SK-N-SH (cell line): ENCODE data around the gene SH2D4B. TPM values are rescaled to one million over a fixed set of nuclear protein-coding genes. Genes with fewer than 3 reads are reported as not detected.

Source experiments
- CTCF ChIA-PET: fragments of 300-600, 350-600 bp; formaldehyde crosslinking; extraction: SDS; loops from one replicate; lab custom pipeline; 2021; lab: Yijun Ruan, JAX
- POLR2A ChIA-PET: fragments of 350-600 bp; sonication (Branson Sonifier 250); formaldehyde crosslinking; extraction: SDS; loops from one replicate; lab custom pipeline; 2020; ENCODE audit warnings: antibody characterized with exemption, inconsistent platforms; lab: Yijun Ruan, JAX
- DNase-seq: peaks from one replicate; pipeline ENCODE4 v3.0.0; 2012
- H2AFZ ChIP-seq: fragments of 200-600 bp; sonication (generic); 2 replicates; pipeline ENCODE4 v1.8.1; 2016; ENCODE audit warnings: antibody characterized with exemption, mild to moderate bottlenecking, low read depth
- H3F3A ChIP-seq: fragments of 200-600 bp; sonication (generic); replicated peaks from 2 replicates; pipeline ENCODE3; 2016; ENCODE audit warnings: antibody characterized with exemption, mild to moderate bottlenecking; ENCODE audit not compliant: insufficient read depth
- H3K27ac ChIP-seq, 2 experiments: fragments of 200-500 bp in 1 of 2; fragments of 200-600 bp in 1 of 2; sonication (Bioruptor generic) in 1 of 2; sonication (generic), shearing (Covaris generic) in 1 of 2; 2 replicates each; pipeline versions ENCODE4 v1.5.1 to v1.6.1; 2014 to 2016; ENCODE audit warnings: low read depth in 2 of 2, inconsistent platforms in 1 of 2, low read length in 1 of 2, mild to moderate bottlenecking in 1 of 2, mixed read lengths in 1 of 2
- H3K27me3 ChIP-seq: fragments of 200-600 bp; sonication (generic), shearing (Covaris generic); 2 replicates; pipeline ENCODE4 v1.6.1; 2016; ENCODE audit warnings: mixed run types; ENCODE audit not compliant: insufficient read depth
- H3K36me3 ChIP-seq, 2 experiments: fragments of 200-500 bp in 1 of 2; fragments of 200-600 bp in 1 of 2; sonication (Bioruptor generic) in 1 of 2; sonication (generic) in 1 of 2; replicated peaks in 1 of 2; 2 replicates each; pipeline versions ENCODE3 to v1.5.1; 2014 to 2016; ENCODE audit warnings: low read length in 1 of 2, mild to moderate bottlenecking in 1 of 2; ENCODE audit not compliant: insufficient read depth in 2 of 2, control insufficient read depth in 1 of 2
- H3K4me1 ChIP-seq, 2 experiments: fragments of 200-500 bp in 1 of 2; fragments of 200-600 bp in 1 of 2; sonication (Bioruptor generic) in 1 of 2; sonication (generic), shearing (Covaris generic) in 1 of 2; 2 replicates each; pipeline versions ENCODE4 v1.5.1 to v1.6.1; 2014 to 2016; ENCODE audit warnings: low read depth in 1 of 2, low read length in 1 of 2, mixed run types in 1 of 2; ENCODE audit not compliant: insufficient read depth in 2 of 2, control insufficient read depth in 1 of 2
- H3K4me2 ChIP-seq: fragments of 200-600 bp; sonication (generic), shearing (Covaris generic); 2 replicates; pipeline ENCODE4 v1.6.1; 2017; ENCODE audit warnings: mixed run types
- H3K4me3 ChIP-seq, 2 experiments: fragments of 200-500 bp in 1 of 2; fragments of 200-600 bp in 1 of 2; sonication (Bioruptor generic) in 1 of 2; sonication (generic), shearing (Covaris generic) in 1 of 2; 2 replicates each; pipeline versions ENCODE4 v1.5.1 to v1.8.1; 2014 to 2016; ENCODE audit warnings: low read depth in 2 of 2, inconsistent platforms in 1 of 2, low read length in 1 of 2, mild to moderate bottlenecking in 1 of 2, mixed read lengths in 1 of 2, moderate library complexity in 1 of 2
- H3K79me2 ChIP-seq: fragments of 200-600 bp; sonication (generic); 2 replicates; pipeline ENCODE4 v1.8.1; 2017; ENCODE audit warnings: mild to moderate bottlenecking; ENCODE audit not compliant: insufficient read depth
- H3K9ac ChIP-seq: fragments of 200-600 bp; sonication (generic); 2 replicates; pipeline ENCODE4 v1.6.1; 2017; ENCODE audit warnings: mixed run types
- H3K9me2 ChIP-seq: fragments of 200-600 bp; sonication (generic); 2 replicates; pipeline ENCODE4 v1.6.1; 2017; ENCODE audit warnings: mixed run types
- H3K9me3 ChIP-seq: fragments of 200-600 bp; sonication (generic); 2 replicates; pipeline ENCODE4 v1.6.1; 2017; ENCODE audit warnings: mixed run types, mild to moderate bottlenecking, moderate library complexity
- H4K20me1 ChIP-seq: fragments of 200-600 bp; sonication (generic); 2 replicates; pipeline ENCODE4 v1.6.1; 2017; ENCODE audit warnings: mild to moderate bottlenecking, mixed run types; ENCODE audit not compliant: insufficient read depth
- CHD2 ChIP-seq: fragments of 150-350 bp; IDR thresholded peaks from 2 replicates; pipeline ENCODE4 v1.6.1; 2018; ENCODE audit warnings: low read length; ENCODE audit not compliant: partially characterized antibody
- EP300 ChIP-seq, 2 experiments: IDR thresholded peaks; 2 replicates each; pipeline versions ENCODE4 v1.4.0 to v1.6.1; 2012; ENCODE audit warnings: borderline replicate concordance in 1 of 2, low read depth in 1 of 2, low read length in 1 of 2
- FOXJ3 ChIP-seq: sonication (generic); formaldehyde crosslinking; IDR thresholded peaks from 2 replicates; pipeline ENCODE4 v1.5.1; 2020; ENCODE audit warnings: mild to moderate bottlenecking, missing genetic modification reagents
- FOXM1 ChIP-seq: IDR thresholded peaks from 2 replicates; pipeline ENCODE4 v1.4.0; 2012; ENCODE audit warnings: low read depth, mild to moderate bottlenecking
- RCOR1 ChIP-seq: fragments of 150-350 bp; IDR thresholded peaks from 2 replicates; pipeline ENCODE4 v1.6.1; 2017; ENCODE audit warnings: antibody characterized with exemption, low read length
- SMC3 ChIP-seq: IDR thresholded peaks from 2 replicates; pipeline ENCODE4 v1.6.1; 2012; ENCODE audit warnings: low read depth, low read length, improper control_type of control experiment
- TAF1 ChIP-seq: IDR thresholded peaks from 2 replicates; pipeline ENCODE4 v1.6.1; 2012; ENCODE audit warnings: low read depth, mild to moderate bottlenecking, low read length, moderate library complexity, borderline replicate concordance
- TEAD4 ChIP-seq: IDR thresholded peaks from 2 replicates; pipeline ENCODE4 v1.4.0; 2012; ENCODE audit warnings: mild to moderate bottlenecking, borderline replicate concordance; ENCODE audit not compliant: insufficient read depth
- WGBS: methylation state at CpG from one replicate; pipeline ENCODE4 v1.1.6; 2017; ENCODE audit warnings: low lambda C conversion rate; 5-methylcytosine and 5-hydroxymethylcytosine counted together
- polyA plus RNA-seq, 3 experiments: library from polyadenylated mRNA; depleted of rRNA; stranded (reverse); fragments of >200 nt; gene quantifications; 2 replicates each; pipeline ENCODE4 v1.2.3, GENCODE V29; 2012
- TF ChIP-seq, protein P1 (sequence below): fragments of 150-350 bp; IDR thresholded peaks from 2 replicates; pipeline ENCODE4 v1.6.1; 2017; ENCODE audit warnings: antibody characterized with exemption, low read length, low read depth, borderline replicate concordance
- TF ChIP-seq, protein P2 (sequence below): fragments of 150-350 bp; IDR thresholded peaks from 2 replicates; pipeline ENCODE4 v1.6.1; 2016; ENCODE audit warnings: mild to moderate bottlenecking, low read depth, low read length
- TF ChIP-seq, protein P3 (sequence below): IDR thresholded peaks from 2 replicates; pipeline ENCODE4 v1.4.0; 2012; ENCODE audit warnings: low read depth, borderline replicate concordance
- TF ChIP-seq, protein P4 (sequence below): fragments of 200-600 bp; sonication (generic); IDR thresholded peaks from 2 replicates; pipeline ENCODE4 v1.6.1; 2017; ENCODE audit warnings: antibody characterized with exemption, mild to moderate bottlenecking, moderate library complexity

The SH2D4B gene
- polyA plus RNA-seq, 1 of the 3 experiments (the other 2 are of a cell fraction) = not detected

DNA sequence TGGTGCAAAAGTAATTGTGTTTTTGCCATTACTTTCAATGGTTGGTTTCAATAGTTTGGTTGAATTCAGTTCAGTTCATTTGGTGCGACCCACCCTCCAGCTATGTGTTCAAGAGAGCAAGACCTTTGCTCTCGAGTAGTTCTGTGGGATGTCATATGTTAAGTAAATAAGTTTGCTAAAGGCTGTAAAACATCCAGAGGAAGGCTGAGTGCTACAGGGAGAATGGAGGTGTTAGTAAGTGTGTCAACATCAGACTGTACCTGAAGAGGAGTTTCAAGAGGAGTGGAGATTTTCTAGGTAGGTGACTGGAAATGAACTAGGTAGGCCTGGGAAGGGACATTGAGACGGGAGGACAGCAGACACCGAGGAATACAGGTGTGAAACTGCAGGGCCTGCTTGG, 147.7 kb downstream of the SH2D4B start:
- Histone ChIP-seq H3K9ac (no peak overlapping the region), H3K27ac (no peak overlapping the region), H3K27me3 (no peaks in the 10 kb centered on the region), H3K79me2 (no peaks in the 10 kb centered on the region), H3K36me3 (no peaks in the 10 kb centered on the region), H2AFZ (no peak overlapping the region), H3K4me2 (no peak overlapping the region), H3K4me3 (no peak overlapping the region), H3K9me2 (no peaks in the 10 kb centered on the region), H4K20me1 (no peaks in the 10 kb centered on the region), H3K9me3 (no peaks in the 10 kb centered on the region), H3F3A (no peaks in the 10 kb centered on the region), H3K4me1 (no peaks in the 10 kb centered on the region; a peak in 1 of 4 replicates)
- WGBS = 14% methylated on average over 4 of the region's 4 CpGs
- no peak for DNase-seq
- CTCF ChIA-PET = interaction anchor here (1.0 to 5.9 kb wide), 6 partner anchors 10 to 240 kb away, joined by 3 to 46 read pairs (median 8); no protein-coding TSS in a partner anchor
- POLR2A ChIA-PET = interaction anchor here (1.4 kb wide), 1 partner anchor 16 kb away, joined by 3 read pairs; no protein-coding TSS in a partner anchor
- TF ChIP-seq, protein P1, sequence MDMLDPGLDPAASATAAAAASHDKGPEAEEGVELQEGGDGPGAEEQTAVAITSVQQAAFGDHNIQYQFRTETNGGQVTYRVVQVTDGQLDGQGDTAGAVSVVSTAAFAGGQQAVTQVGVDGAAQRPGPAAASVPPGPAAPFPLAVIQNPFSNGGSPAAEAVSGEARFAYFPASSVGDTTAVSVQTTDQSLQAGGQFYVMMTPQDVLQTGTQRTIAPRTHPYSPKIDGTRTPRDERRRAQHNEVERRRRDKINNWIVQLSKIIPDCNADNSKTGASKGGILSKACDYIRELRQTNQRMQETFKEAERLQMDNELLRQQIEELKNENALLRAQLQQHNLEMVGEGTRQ = no peak
- no peak for TF ChIP-seq FOXM1

DNA sequence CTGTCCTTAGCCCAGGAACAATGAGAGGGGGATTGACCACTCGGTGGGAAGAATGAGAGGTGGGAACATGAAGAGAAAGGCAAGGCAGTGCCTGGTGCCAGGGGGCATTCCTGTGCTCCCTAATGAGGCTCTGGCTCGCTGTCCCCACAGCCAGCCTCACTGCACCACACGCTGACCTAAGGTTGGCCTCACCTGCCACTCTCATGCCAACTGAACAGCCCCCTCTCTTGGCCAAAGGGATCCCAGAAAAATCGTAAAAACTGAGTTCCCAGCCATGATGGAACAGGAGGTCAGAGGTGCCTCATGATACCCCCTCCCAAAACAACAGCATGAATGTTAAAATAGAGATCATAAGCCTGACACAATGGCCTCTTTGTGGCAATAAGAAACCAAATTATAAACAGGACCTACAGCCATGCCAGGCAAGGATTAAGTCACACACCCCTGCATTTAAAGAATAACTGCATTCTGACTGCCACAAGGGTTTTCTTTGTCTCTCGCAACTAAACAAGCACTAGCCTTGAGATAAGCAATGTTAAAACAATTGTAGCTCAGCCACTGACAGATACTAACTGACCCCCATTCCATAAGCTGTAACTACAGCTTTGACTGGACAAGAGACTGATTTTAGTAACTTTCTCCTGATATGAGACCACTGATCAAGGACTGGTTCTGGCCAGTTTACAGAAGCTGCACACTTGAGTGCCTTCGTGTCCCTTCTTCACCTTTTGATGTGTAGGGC, 149.2 kb downstream of the SH2D4B start:
- H3K4me2 ChIP-seq = no peak overlapping the region
- no peak overlapping the region for H3K4me3 ChIP-seq
- DNase-seq = no peak
- CTCF ChIA-PET = interaction anchor here (3.2 to 5.9 kb wide), 2 partner anchors 13 to 24 kb away, joined by 17 to 46 read pairs; no protein-coding TSS in a partner anchor
- TF ChIP-seq FOXJ3 (CRISPR knock-in tag) = no peak
- no peak for TF ChIP-seq TAF1
- no peak for TF ChIP-seq CHD2
- TF ChIP-seq, protein P2, sequence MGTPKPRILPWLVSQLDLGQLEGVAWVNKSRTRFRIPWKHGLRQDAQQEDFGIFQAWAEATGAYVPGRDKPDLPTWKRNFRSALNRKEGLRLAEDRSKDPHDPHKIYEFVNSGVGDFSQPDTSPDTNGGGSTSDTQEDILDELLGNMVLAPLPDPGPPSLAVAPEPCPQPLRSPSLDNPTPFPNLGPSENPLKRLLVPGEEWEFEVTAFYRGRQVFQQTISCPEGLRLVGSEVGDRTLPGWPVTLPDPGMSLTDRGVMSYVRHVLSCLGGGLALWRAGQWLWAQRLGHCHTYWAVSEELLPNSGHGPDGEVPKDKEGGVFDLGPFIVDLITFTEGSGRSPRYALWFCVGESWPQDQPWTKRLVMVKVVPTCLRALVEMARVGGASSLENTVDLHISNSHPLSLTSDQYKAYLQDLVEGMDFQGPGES = no peak
- no peak for TF ChIP-seq RCOR1
- no peak for TF ChIP-seq EP300 (IDR thresholded peaks at IDR 0.05; ENCODE audit: borderline replicate concordance in 1 of 2, low read depth in 1 of 2, low read length in 1 of 2)
- TF ChIP-seq, protein P3, sequence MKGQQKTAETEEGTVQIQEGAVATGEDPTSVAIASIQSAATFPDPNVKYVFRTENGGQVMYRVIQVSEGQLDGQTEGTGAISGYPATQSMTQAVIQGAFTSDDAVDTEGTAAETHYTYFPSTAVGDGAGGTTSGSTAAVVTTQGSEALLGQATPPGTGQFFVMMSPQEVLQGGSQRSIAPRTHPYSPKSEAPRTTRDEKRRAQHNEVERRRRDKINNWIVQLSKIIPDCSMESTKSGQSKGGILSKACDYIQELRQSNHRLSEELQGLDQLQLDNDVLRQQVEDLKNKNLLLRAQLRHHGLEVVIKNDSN = no peak
- no peak for TF ChIP-seq SMC3
- no peak for TF ChIP-seq TEAD4
- TF ChIP-seq, protein P4, sequence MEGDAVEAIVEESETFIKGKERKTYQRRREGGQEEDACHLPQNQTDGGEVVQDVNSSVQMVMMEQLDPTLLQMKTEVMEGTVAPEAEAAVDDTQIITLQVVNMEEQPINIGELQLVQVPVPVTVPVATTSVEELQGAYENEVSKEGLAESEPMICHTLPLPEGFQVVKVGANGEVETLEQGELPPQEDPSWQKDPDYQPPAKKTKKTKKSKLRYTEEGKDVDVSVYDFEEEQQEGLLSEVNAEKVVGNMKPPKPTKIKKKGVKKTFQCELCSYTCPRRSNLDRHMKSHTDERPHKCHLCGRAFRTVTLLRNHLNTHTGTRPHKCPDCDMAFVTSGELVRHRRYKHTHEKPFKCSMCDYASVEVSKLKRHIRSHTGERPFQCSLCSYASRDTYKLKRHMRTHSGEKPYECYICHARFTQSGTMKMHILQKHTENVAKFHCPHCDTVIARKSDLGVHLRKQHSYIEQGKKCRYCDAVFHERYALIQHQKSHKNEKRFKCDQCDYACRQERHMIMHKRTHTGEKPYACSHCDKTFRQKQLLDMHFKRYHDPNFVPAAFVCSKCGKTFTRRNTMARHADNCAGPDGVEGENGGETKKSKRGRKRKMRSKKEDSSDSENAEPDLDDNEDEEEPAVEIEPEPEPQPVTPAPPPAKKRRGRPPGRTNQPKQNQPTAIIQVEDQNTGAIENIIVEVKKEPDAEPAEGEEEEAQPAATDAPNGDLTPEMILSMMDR = no peak
- H3K9ac ChIP-seq = no peak overlapping the region
- no peaks in the 10 kb centered on the region for H3K27me3 ChIP-seq
- POLR2A ChIA-PET = no interaction called here
- no peak overlapping the region for H2AFZ ChIP-seq
- H3K36me3 ChIP-seq = no peaks in the 10 kb centered on the region
- H3F3A ChIP-seq = no peaks in the 10 kb centered on the region
- no peaks in the 10 kb centered on the region for H3K9me3 ChIP-seq
- H4K20me1 ChIP-seq = no peaks in the 10 kb centered on the region
- no peaks in the 10 kb centered on the region for H3K79me2 ChIP-seq
- H3K9me2 ChIP-seq = no peaks in the 10 kb centered on the region
- 23% methylated on average over 4 of the region's 6 CpGs for WGBS
- no peaks in the 10 kb centered on the region; a peak in 1 of 4 replicates for H3K4me1 ChIP-seq
- no peak overlapping the region for H3K27ac ChIP-seq
